ENCODE data around the gene STPG4.
"Not testable (repeated sequence)": the region's sequence is repeated elsewhere in the genome, so short reads cannot be mapped to it uniquely, and the experiment has no call there.

DNA sequence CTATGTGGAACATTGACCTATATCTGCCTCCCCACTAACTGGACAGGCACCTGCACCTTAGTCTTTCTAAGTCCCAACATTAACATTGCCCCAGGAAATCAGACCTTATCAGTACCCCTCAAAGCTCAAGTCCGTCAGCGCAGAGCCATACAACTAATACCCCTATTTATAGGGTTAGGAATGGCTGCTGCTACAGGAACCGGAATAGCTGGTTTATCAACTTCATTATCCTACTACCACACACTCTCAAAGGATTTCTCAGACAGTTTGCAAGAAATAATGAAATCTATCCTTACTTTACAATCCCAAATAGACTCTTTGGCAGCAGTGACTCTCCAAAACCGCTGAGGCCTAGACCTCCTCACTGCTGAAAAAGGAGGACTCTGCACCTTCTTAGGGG lies 48.9 kb downstream of the STPG4 start:
- TF ChIP-seq, protein P1, sequence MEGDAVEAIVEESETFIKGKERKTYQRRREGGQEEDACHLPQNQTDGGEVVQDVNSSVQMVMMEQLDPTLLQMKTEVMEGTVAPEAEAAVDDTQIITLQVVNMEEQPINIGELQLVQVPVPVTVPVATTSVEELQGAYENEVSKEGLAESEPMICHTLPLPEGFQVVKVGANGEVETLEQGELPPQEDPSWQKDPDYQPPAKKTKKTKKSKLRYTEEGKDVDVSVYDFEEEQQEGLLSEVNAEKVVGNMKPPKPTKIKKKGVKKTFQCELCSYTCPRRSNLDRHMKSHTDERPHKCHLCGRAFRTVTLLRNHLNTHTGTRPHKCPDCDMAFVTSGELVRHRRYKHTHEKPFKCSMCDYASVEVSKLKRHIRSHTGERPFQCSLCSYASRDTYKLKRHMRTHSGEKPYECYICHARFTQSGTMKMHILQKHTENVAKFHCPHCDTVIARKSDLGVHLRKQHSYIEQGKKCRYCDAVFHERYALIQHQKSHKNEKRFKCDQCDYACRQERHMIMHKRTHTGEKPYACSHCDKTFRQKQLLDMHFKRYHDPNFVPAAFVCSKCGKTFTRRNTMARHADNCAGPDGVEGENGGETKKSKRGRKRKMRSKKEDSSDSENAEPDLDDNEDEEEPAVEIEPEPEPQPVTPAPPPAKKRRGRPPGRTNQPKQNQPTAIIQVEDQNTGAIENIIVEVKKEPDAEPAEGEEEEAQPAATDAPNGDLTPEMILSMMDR (IDR thresholded peaks at IDR 0.05; ENCODE audit: insufficient read depth, low read depth, low read length), result not testable (repeated sequence)
- not testable (repeated sequence) for TF ChIP-seq EZH2 (IDR thresholded peaks at IDR 0.05; ENCODE audit: insufficient read depth, low read length)

All from astrocyte (in vitro differentiated cells and primary cell).